Activated CD4-positive, alpha-beta memory T cell treated with anti-CD3 and anti-CD28 coated beads for 36 hours (primary cell): ENCODE data around the gene ATG101. TPM values are rescaled to one million over a fixed set of nuclear protein-coding genes. Genes with fewer than 3 reads are reported as not detected.

Source experiments
- CTCF ChIA-PET: fragments of 350-600 bp; sonication (Branson Sonifier 250); formaldehyde crosslinking; loops from one replicate; lab custom pipeline; 2021; ENCODE audit warnings: antibody characterized with exemption, inconsistent platforms; lab: Charles Lee
- POLR2A ChIA-PET: fragments of 350-600 bp; sonication (Branson Sonifier 250); formaldehyde crosslinking; loops from one replicate; lab custom pipeline; 2021; ENCODE audit warnings: antibody characterized with exemption; lab: Charles Lee
- DNase-seq: peaks from one replicate; pipeline ENCODE4 v3.0.0-alpha.2; 2020
- H3K27ac Mint-ChIP-seq: one replicate; pipeline ENCODE4 v1.8.0; 2021; ENCODE audit warnings: mixed read lengths
- H3K27me3 Mint-ChIP-seq: one replicate; pipeline ENCODE4 v1.8.0; 2021; ENCODE audit warnings: mixed read lengths
- H3K36me3 Mint-ChIP-seq: one replicate; pipeline ENCODE4 v1.8.0; 2021; ENCODE audit warnings: mixed read lengths
- H3K4me1 Mint-ChIP-seq: one replicate; pipeline ENCODE4 v1.8.0; 2021; ENCODE audit warnings: low read depth, mixed read lengths
- H3K4me3 Mint-ChIP-seq: one replicate; pipeline ENCODE4 v1.8.0; 2021; ENCODE audit warnings: mild to moderate bottlenecking, mixed read lengths
- H3K9me3 Mint-ChIP-seq: one replicate; pipeline ENCODE4 v1.8.0; 2021; ENCODE audit warnings: mixed read lengths
- intact Hi-C: fragments of 100-400 bp; cut with micrococcal nuclease; formaldehyde crosslinking; loops from one replicate; pipeline ENCODE4 v1.15.1; 2023
- total RNA-seq, 2 experiments: library from RNA; stranded (reverse); gene quantifications; one replicate each; pipeline ENCODE4 v1.2.3, GENCODE V29; 2021

Gene ATG101
- total RNA-seq, 2 experiments from 2014 or later: 35.7 to 38.0 TPM

DNA sequence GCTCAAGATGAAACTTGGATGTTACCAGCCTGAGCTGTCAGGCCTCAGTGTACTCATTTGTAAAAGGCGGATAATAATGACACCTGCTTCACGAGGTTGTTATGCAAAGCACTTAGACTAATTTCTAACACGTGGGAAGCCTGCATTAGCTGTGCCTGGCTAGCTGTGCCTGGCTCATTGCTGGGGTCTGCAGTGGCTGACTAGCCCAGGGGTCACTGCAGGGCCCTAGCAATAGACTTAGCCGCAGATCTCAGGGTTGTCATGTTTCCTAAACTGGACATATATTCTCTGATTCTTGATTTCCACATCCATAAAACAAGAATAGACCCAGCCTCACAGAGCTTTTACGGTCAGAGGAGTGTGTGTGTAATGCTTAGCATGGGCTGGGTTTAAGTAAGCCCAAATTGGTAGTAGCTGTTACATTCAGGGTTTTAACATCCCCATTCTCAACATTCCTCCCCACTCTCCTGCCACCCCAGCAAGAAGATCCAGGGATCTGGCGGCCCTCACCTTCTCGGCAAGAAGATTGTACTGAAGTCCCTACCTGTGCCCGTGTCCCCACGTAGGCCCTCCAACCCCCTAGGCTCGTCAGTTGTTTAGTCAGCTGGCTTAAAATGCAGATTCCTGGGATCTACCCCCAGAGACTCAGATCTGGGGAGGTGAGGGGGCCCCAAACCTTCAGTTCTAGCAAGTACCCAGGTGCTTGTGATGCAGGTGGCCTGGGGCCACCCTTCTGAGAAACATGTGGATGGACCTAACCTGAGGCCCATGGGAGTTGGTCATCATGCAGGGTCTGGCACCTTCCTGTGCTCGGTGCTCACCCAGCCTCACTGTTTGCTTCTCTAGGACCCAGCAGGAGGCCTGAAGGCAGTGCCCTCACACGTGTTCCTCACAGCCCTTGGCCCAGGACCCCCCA lies 9.9 kb upstream of the ATG101 start:
- intact Hi-C loops: no loop called here
- Mint-ChIP-seq H3K36me3 (peaks cover 21% of the 10 kb centered on the region), H3K27ac (no peak overlapping the region), H3K4me1 (no peaks in the 10 kb centered on the region), H3K9me3 (no peaks in the 10 kb centered on the region), H3K4me3 (no peak overlapping the region), H3K27me3 (no peaks in the 10 kb centered on the region)
- ChIA-PET CTCF (interaction anchor here (1.0 to 2.5 kb wide), 3 partner anchors 10 to 34 kb away, joined by 4 to 13 read pairs (median 9); partner anchors contain the start of gene ATG101), POLR2A (interaction anchor here (1.2 kb wide), 1 partner anchor 10 kb away, joined by 4 read pairs; the partner anchor contains the start of gene ATG101)
- DNase-seq: no peak

DNA sequence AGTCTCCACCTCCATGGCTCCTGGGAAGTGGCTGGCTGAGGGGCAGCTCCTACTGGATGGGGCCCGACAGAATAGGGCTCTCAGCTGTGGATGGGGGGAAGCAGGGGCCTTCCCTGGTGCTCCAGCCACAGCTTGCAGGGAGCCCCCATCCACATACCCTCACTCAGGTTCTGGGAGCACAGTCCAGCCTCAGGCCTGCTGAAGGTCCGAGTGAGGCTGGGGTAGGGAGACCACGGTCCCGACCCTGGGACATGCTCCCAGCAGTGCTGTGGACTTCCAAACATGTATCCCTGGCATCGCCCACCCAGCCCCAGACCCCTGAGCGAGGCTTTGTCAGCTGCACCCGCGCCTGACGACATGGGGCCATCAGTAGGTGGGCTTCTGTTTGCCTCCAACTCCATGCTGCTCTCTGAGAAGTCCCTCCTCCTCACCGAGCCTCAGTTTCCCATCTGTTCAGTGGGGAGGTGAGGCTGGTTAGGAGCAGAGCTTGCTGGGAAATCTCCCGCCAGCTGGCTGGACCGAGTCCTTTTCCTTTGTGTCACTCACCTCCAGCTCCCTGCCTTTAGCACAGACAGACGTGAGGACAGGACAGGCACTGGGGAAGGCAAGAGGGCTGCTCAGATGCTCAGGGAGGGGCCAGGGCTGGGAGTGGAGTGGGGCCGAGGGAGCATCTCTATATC lies 9.1 kb upstream of the ATG101 start:
- intact Hi-C loops: no loop called here
- Mint-ChIP-seq H3K4me3 (no peak overlapping the region), H3K4me1 (no peaks in the 10 kb centered on the region), H3K36me3 (peaks cover 21% of the 10 kb centered on the region), H3K27me3 (no peaks in the 10 kb centered on the region), H3K27ac (no peak overlapping the region), H3K9me3 (no peaks in the 10 kb centered on the region)
- CTCF ChIA-PET: interaction anchor here (0.9 to 16.3 kb wide), 6 partner anchors 9 to 60 kb away, joined by 3 to 407 read pairs (median 7); partner anchors contain the start of gene ATG101
- no peak for DNase-seq
- POLR2A ChIA-PET: no interaction called here

DNA sequence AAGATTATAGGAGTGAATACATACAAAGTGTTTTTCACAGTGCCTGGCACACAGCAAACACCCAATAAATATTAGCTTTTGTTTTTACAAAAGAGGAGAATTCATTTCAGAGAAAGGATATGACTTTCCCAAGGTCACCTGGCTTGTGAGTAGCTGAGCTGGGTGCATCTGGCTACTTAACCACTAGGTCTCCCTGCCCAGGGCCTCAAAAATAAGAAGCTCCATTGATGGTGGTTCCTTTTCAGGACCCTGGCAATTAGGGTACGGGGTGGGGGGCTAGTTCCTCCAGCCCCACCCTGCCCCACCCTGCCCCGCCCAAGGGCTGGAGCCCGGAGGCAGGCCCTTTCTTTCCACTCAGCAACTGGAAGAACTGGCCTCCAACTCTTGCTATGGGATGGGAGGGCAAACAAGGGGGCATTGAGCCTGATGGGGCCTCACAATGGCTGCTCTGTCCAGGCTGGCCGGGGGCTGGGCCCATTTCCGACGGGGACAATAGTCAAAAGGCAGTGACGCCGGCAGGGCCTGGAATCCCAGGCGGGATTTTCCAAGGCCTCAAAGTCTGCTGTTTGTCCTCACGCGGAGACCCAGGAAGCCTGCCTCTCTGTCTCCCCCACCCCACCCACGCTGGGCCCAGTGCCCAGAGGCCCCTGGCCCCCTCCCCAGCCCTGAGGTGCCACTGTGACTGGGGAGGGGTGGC lies 8.2 kb upstream of the ATG101 start:
- Mint-ChIP-seq H3K4me1 (peaks cover 7% of the 10 kb centered on the region), H3K36me3 (peaks cover 18% of the 10 kb centered on the region), H3K27ac (no peak overlapping the region), H3K4me3 (no peak overlapping the region), H3K9me3 (no peaks in the 10 kb centered on the region), H3K27me3 (no peaks in the 10 kb centered on the region)
- POLR2A ChIA-PET: no interaction called here
- CTCF ChIA-PET: interaction anchor here (0.9 to 16.3 kb wide), 5 partner anchors 10 to 59 kb away, joined by 3 to 407 read pairs (median 5); no protein-coding TSS in a partner anchor
- intact Hi-C loops: no loop called here
- DNase-seq: no peak

- H3K27ac Mint-ChIP-seq: no peak overlapping the region
- H3K9me3 Mint-ChIP-seq: no peaks in the 10 kb centered on the region
- ChIA-PET CTCF (interaction anchor here (1.2 to 16.3 kb wide), 4 partner anchors 9 to 59 kb away, joined by 3 to 407 read pairs (median 5); no protein-coding TSS in a partner anchor), POLR2A (interaction anchor here (1.9 kb wide), 1 partner anchor 12 kb away, joined by 6 read pairs; the partner anchor contains the start of gene NR4A1)
- intact Hi-C loops: no loop called here
- peaks cover 10% of the 10 kb centered on the region for H3K36me3 Mint-ChIP-seq
- H3K27me3 Mint-ChIP-seq: no peaks in the 10 kb centered on the region
- DNase-seq: no peak
- H3K4me1 Mint-ChIP-seq: peaks cover 7% of the 10 kb centered on the region
- no peak overlapping the region for H3K4me3 Mint-ChIP-seq
These were observed 7.4 kb upstream of the ATG101 start for GRCh38 chr12:52062167-52063081.

- intact Hi-C loops: no loop called here
- no peak for DNase-seq
- H3K36me3 Mint-ChIP-seq: peaks cover 4% of the 10 kb centered on the region
- H3K4me1 Mint-ChIP-seq: peaks cover 7% of the 10 kb centered on the region
- H3K27me3 Mint-ChIP-seq: no peaks in the 10 kb centered on the region
- no peak overlapping the region for H3K27ac Mint-ChIP-seq
- POLR2A ChIA-PET: interaction anchor here (1.9 kb wide), 1 partner anchor 13 kb away, joined by 6 read pairs; the partner anchor contains the start of gene NR4A1
- H3K4me3 Mint-ChIP-seq: no peak overlapping the region
- H3K9me3 Mint-ChIP-seq: no peaks in the 10 kb centered on the region
- CTCF ChIA-PET: interaction anchor here (1.3 to 16.3 kb wide), 3 partner anchors 8 to 58 kb away, joined by 3 to 407 read pairs (median 5); no protein-coding TSS in a partner anchor
These were observed 6.5 kb upstream of the ATG101 start for GRCh38 chr12:52063082-52063924.

DNA sequence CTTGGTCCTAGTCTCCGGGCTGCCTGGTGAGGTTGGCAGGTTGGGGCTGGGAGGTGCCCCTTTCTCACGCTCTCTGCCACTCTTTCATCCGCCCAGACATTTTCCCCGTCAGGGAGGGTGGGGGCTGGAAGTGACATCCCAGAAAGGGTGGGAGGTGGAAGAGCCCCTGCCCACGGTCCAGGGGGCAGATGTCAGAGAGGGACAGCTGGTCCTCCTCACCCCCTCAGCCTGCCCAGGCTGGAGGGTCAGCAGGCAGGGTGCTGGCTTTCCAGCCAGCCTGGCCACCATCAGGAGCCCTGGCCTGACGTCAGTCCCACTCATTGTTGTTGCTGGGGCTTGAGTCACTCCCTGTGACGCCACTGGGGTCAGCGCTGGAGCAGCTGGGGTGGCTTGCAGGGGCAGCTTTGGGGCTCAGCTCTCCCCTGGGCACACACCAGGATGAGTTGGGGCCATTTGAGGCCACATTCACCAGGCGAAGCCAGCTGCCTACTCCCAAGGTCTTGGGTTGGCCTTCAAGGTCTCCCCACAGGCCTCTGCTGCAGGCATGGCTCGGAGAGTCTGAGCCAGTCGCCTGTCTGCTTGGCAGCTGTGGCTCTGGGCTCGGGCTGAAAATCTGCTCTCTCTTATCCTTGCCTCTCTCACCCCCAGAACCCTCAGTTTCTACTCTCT lies 5.7 kb upstream of the ATG101 start:
- no peak overlapping the region for H3K27ac Mint-ChIP-seq
- no peaks in the 10 kb centered on the region for H3K36me3 Mint-ChIP-seq
- H3K4me1 Mint-ChIP-seq: peaks cover 7% of the 10 kb centered on the region
- H3K27me3 Mint-ChIP-seq: no peaks in the 10 kb centered on the region
- H3K4me3 Mint-ChIP-seq: no peak overlapping the region
- ChIA-PET POLR2A (interaction anchor here (1.9 kb wide), 1 partner anchor 13 kb away, joined by 6 read pairs; the partner anchor contains the start of gene NR4A1), CTCF (interaction anchor here (2.6 to 16.3 kb wide), 2 partner anchors 8 to 37 kb away, joined by 5 to 407 read pairs; no protein-coding TSS in a partner anchor)
- intact Hi-C loops: no loop called here
- DNase-seq: no peak
- H3K9me3 Mint-ChIP-seq: no peaks in the 10 kb centered on the region

GRCh38 chr12:52066346-52067080 lies 3.3 kb upstream of the ATG101 start:
- H3K4me1 Mint-ChIP-seq: peaks cover 25% of the 10 kb centered on the region
- ChIA-PET CTCF (interaction anchor here (1.0 to 16.3 kb wide), 4 partner anchors 15 to 39 kb away, joined by 3 to 407 read pairs (median 4); partner anchors contain the start of gene NR4A1), POLR2A (no interaction called here)
- H3K36me3 Mint-ChIP-seq: peaks cover 1% of the 10 kb centered on the region
- H3K27ac Mint-ChIP-seq: no peak overlapping the region
- no peak overlapping the region for H3K4me3 Mint-ChIP-seq
- intact Hi-C loops: loop anchor here (5.0 kb wide), 1 partner anchor 51 kb away; no protein-coding TSS in a partner anchor
- H3K9me3 Mint-ChIP-seq: no peaks in the 10 kb centered on the region
- no peaks in the 10 kb centered on the region for H3K27me3 Mint-ChIP-seq
- DNase-seq: peak; percentile 30

DNA sequence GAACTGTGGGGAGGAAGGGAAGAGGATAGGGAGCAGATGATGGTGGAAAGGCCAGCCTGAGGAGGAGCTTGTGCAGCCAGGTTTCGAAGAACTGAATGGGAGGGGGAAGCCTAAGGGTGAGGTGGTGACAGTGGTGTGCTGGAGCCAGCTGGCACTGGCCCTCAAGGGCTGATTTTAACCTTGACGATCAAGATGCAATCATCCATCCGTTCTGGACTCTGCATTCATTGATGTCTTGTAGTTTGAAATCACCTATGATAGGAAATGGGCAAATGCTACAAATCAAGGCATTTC lies 2.8 kb upstream of the ATG101 start:
- POLR2A ChIA-PET: no interaction called here
- no peaks in the 10 kb centered on the region for H3K9me3 Mint-ChIP-seq
- H3K27ac Mint-ChIP-seq: no peak overlapping the region
- no peaks in the 10 kb centered on the region for H3K27me3 Mint-ChIP-seq
- H3K36me3 Mint-ChIP-seq: peaks cover 1% of the 10 kb centered on the region
- CTCF ChIA-PET: interaction anchor here (1.2 to 16.3 kb wide), 3 partner anchors 15 to 40 kb away, joined by 3 to 407 read pairs (median 3); partner anchors contain the start of gene NR4A1
- intact Hi-C loops: loop anchor here (5.0 kb wide), 1 partner anchor 50 kb away; no protein-coding TSS in a partner anchor
- H3K4me3 Mint-ChIP-seq: no peak overlapping the region
- peaks cover 29% of the 10 kb centered on the region for H3K4me1 Mint-ChIP-seq
- no peak for DNase-seq
